ENCODE results near the gene STN1.

Gene STN1

DNA sequence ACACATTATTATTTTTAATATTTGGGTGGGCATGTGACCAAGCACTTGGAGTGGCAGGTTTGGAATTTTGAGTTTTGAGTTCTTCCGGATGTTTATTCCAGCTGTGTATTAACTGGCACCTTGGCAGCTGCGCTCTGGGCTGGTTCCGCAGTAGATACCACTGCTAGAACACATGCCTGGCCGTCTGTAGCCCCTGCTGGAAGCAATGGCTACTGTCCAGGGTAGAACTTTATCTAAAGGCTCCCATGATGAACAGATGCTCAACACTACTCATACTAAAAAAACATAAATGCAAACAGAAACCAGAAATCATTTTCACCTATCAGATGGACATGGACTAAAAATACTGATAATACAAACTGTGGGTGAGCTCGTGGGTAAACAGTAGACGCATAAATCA, 43.3 kb downstream of the STN1 start:
- TF ChIP-seq ZFX (IDR thresholded peaks at IDR 0.05) (no peak), CTCF (conservative IDR thresholded peaks at IDR 0.05) (no peak)
- no peak overlapping the region for H3K27ac ChIP-seq

DNA sequence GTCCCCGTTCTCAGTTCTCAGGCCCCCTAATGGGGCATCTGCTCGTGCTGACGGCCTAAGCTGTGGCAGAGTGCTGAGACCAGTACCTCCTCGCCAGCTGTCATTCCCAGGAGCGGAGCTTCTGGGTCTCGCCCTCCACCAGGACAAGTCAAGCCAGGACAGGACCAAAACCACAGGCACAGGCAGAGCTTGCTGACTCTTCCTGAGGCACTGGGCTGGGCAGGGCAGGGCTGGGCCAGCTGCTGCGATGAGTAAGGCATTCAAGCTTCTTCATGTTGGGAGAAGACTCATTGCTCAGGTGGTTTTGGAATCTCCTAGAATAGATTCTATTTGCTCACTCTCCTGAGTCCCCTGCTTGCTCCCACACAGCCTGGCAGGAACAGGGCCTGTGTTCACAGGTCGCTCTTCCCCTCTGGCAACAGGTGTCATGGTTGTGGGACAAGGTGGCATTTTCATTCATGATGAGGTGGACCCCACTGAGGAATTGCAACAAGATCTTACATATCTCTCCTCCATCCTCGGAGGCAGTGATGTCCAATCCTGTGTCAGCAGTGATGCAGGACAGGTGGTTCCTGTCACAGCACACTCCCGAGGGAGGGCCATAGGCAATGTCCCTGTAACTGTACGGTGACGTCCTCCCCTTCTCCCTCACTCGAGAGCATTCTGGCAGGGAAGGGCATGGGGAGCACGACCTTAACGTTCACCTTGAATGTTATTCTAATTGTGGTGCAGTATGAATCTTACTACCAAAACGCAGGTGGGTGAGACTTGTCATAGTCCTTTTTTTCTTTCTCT, 45.6 kb downstream of the STN1 start:
- no peak for TF ChIP-seq CTCF (conservative IDR thresholded peaks at IDR 0.05)
- TF ChIP-seq ZFX (IDR thresholded peaks at IDR 0.05), result no peak
- no peak overlapping the region for H3K27ac ChIP-seq

DNA sequence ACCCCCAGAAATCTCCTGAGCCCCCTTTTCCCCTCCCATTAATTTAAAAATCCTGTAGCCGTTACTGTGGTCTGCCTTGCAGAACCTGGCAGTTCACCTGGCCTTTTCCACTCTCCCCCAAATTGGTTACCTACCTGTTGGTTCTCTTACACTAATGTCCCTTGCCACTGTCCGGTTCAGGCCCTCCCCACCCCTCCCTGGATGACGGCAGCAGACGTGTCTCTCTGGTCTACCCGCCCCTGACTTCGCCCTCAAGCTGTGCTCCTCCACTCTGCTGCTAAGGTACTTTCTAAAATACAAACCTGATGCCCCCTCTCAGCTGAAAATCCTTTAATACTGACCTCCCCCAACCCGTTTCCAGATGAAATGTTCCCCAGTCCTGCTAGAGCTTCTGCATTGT, 47.0 kb downstream of the STN1 start:
- no peak overlapping the region for H3K27ac ChIP-seq
- no peak for TF ChIP-seq CTCF (conservative IDR thresholded peaks at IDR 0.05)
- TF ChIP-seq ZFX (IDR thresholded peaks at IDR 0.05), result no peak

GRCh38 chr10:103870516-103870915, 47.5 kb downstream of the STN1 start:
- no peak for TF ChIP-seq ZFX (IDR thresholded peaks at IDR 0.05)
- TF ChIP-seq CTCF (conservative IDR thresholded peaks at IDR 0.05), result no peak
- H3K27ac ChIP-seq, result no peak overlapping the region

- no peak overlapping the region for H3K27ac ChIP-seq
- TF ChIP-seq ZFX (IDR thresholded peaks at IDR 0.05), result no peak
- TF ChIP-seq CTCF (conservative IDR thresholded peaks at IDR 0.05), result no peak
Measured at GRCh38 chr10:103869336-103869735, 48.6 kb downstream of the STN1 start.

DNA sequence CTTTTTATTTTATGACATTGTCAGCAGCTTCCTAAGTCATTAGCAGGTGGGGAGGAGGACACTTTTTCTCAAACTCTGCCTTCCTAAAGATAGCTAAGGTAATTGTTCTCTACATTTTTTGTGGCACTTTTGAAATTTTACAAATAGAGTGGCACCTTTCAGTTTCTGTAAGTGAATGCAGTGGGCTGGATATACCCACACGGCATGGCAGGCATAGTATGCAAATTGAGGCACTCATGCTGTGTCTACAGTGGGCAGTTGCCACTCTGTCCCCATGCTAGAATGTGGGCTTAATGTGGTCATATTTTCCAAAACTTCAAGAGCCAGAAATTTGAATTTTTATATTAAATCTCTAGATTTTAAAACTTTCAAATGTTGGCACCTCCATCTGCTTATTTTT, 49.8 kb downstream of the STN1 start:
- no peak for TF ChIP-seq ZFX (IDR thresholded peaks at IDR 0.05)
- no peak overlapping the region for H3K27ac ChIP-seq

DNA sequence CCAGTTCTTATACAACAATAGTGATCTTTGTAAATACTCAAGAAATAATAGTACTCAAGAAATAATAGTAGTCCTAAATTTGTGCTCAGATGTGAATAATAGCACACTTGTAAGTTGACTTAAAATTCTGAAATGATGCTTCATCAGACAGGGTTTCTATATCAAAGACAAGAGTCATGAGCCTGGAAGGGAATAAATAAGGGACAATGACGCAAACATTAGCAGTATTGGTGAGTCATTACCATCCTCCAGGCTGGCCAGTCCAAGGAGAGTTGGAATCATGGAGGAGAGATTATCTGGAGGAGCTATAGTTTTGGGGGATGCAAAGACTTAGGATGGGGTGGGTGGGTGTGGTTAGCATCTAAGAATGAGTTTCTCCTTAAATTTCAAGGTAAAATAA, 56.5 kb downstream of the STN1 start:
- H3K27ac ChIP-seq, result no peak overlapping the region
- no peak for TF ChIP-seq CTCF (conservative IDR thresholded peaks at IDR 0.05)
- no peak for TF ChIP-seq ZFX (IDR thresholded peaks at IDR 0.05)

Measured in C4-2B (cell line).